PC-9 (cell line): ENCODE measurements around the gene ZEB2.

ENCODE experiments used
- EZH2 ChIP-seq: fragments of 200-600 bp; sonication (generic); IDR thresholded peaks from 2 replicates; pipeline ENCODE4 v1.8.0; 2017; ENCODE audit warnings: antibody characterized with exemption, low read depth
- TF ChIP-seq, protein P1 (sequence below): fragments of 200-600 bp; sonication (generic); conservative IDR thresholded peaks from 2 replicates; pipeline ENCODE4 v1.6.1; 2017; ENCODE audit warnings: mixed run types, antibody characterized with exemption, mild to moderate bottlenecking, moderate library complexity

DNA sequence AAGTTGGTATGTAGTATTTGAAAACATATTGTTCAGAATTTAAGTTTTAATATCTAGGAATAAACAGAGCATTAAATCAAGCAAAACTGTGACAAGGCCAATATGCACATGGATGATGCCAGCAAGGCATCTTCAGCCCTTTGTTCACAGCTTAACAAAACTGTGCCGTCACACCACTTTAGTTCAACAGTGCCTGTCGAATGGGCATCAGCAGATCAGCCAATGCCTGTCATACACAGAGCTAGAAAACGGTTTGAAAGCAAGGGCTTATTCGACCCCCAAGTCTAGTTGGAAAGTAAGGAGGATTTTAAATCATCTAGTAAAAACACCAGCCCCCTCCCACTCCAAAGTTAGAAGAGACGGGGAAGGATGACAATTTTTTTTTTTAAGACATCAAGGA is 16.7 kb downstream of the ZEB2 start:
- TF ChIP-seq, protein P1, sequence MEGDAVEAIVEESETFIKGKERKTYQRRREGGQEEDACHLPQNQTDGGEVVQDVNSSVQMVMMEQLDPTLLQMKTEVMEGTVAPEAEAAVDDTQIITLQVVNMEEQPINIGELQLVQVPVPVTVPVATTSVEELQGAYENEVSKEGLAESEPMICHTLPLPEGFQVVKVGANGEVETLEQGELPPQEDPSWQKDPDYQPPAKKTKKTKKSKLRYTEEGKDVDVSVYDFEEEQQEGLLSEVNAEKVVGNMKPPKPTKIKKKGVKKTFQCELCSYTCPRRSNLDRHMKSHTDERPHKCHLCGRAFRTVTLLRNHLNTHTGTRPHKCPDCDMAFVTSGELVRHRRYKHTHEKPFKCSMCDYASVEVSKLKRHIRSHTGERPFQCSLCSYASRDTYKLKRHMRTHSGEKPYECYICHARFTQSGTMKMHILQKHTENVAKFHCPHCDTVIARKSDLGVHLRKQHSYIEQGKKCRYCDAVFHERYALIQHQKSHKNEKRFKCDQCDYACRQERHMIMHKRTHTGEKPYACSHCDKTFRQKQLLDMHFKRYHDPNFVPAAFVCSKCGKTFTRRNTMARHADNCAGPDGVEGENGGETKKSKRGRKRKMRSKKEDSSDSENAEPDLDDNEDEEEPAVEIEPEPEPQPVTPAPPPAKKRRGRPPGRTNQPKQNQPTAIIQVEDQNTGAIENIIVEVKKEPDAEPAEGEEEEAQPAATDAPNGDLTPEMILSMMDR: no peak
- no peak for TF ChIP-seq EZH2
